GM12875 (cell line): ENCODE measurements around the gene ST3GAL5.

Experiments used
- H3K4me3 ChIP-seq: one replicate; pipeline ENCODE4 v1.5.1; 2011; ENCODE audit warnings: low read depth, low read length, control low read depth
- CTCF ChIP-seq: IDR thresholded peaks from 2 replicates; pipeline ENCODE4 v1.5.1; 2011; ENCODE audit warnings: low read depth, mild to moderate bottlenecking, control low read depth, inconsistent platforms, low read length, moderate library complexity, borderline replicate concordance; ENCODE audit not compliant: insufficient read depth

The ST3GAL5 gene

GRCh38 chr2:85812094-85812735 lies 76.6 kb downstream of the ST3GAL5 start:
- no peak overlapping the region for H3K4me3 ChIP-seq
- no peak for TF ChIP-seq CTCF

DNA sequence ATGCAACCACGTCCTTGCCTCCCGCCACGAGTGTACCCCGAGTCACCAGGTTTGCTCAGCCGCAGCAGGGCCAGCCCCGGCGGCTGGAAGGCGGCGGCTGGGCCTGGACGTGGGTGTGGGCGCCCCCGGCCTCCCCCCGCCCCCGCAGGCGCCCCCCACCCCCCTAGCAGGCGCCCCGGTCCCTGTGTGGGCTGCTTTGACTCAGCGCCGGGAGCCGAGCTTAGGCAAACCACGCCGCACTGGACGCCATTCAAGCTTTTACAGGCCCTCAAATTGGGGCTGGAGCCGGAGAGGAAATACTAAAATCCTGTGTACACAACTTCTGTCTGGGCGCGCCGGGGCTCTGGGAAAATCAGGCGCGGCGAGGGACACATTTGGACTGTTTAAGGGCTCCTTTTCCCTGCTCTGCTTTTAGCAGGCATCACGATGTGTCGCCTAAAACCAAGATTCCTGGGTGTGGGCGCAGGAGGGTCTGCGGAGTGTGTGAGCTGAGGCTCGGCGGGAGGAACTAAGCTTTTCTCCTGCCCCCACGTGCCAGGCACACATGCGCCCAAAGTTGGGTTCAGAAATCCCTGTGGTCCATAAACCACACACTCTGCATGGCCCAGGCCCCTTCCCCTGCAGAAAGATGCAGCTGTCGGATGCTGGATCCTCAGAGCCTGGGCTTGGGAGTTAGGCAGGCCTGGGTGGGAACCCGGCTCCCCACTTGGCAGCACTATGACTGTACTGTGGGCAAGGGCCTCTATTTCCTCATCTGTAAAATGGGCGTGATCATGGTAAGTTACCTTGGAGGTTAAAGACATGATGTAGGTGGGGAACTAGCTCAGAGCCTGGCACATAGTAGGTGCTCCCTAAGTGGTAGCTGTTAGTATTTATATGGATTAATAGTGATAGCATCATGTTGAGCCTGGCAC lies 77.4 kb downstream of the ST3GAL5 start:
- TF ChIP-seq CTCF = no peak
- no peak overlapping the region for H3K4me3 ChIP-seq

DNA sequence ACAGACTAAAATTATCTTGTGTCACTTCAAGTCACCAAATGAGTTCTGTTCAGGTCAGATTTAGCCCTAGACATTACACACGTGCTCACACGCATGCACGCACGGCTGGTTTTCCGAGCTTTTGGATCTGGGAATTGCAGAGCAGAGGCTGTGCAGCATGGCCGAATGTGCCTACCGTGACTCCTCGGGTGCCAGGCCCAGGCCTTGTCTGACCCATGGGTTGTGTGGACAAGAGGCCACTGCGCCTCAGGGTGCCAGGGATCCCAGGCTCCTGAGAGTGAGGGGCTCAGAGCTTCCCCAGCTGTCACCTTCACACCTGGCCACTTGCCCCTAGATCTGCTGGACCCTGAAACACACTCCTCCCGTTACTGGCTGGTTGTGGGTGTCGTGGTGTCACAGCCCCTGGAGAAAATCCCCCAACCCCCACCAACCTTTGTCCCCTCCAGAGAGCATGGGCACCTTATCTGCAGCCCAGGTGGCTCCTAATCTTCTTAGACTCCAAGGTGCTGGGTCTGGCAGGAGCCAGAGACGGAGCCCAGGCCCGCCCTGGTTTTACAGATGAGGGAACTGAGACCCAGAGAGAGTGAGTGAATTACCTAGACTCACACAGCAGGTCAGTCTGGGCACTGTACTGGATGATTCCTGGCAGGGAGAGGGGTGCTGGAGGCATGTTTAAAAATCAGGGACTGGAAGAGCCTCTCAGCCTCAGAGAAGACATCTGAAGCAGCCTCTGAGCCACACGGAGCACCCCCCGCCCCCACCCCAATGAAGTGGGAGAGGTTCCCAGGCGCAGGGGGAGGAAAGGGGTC lies 78.2 kb downstream of the ST3GAL5 start:
- H3K4me3 ChIP-seq = no peak overlapping the region
- TF ChIP-seq CTCF = no peak

DNA sequence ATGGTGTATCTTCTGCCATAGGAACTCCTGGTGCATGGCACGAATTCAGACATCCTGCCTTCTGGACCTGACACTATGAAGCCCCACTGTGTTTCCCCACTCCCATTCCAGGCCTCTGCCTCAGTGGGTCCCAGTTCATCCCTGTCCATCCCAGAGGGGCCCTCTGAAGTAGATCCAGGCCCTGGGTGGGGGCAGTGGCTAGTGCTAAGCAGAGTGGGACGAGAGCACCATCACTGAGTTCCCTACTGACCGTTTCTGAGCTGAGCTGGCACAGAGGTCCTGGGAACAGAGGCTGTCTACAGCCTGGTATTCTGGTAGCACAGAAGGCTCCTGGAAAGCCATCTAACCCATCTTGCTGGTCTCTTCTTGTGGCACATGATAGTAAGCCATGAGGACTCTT lies 81.0 kb downstream of the ST3GAL5 start:
- no peak for TF ChIP-seq CTCF

GRCh38 chr2:85806358-85807118 lies 82.3 kb downstream of the ST3GAL5 start:
- no peak for TF ChIP-seq CTCF
- no peak overlapping the region for H3K4me3 ChIP-seq

More for the DNA sequence above, 81.0 kb downstream of the ST3GAL5 start:
- no peak overlapping the region for H3K4me3 ChIP-seq

- peak; percentile 49; the same call in 1 of the 2 replicates for TF ChIP-seq CTCF
- H3K4me3 ChIP-seq = no peak overlapping the region
These were observed 84.2 kb downstream of the ST3GAL5 start for GRCh38 chr2:85804583-85804982.
